T-helper 2 cell treated with Interferon-gamma antibody and Interleukin-4, amounts not matched to agents 5 μg/mL and 100 μg/mL, for 36 hours (primary cell): ENCODE measurements around the gene INPP4A.

Source experiments
- DNase-seq: peaks from one replicate; pipeline ENCODE4 v3.0.0; 2021; ENCODE audit warnings: low spot score
- H3K27ac Mint-ChIP-seq: one replicate; pipeline ENCODE4 v1.8.0; 2021; ENCODE audit warnings: mild to moderate bottlenecking, mixed read lengths
- H3K27me3 Mint-ChIP-seq: one replicate; pipeline ENCODE4 v1.8.0; 2021; ENCODE audit warnings: low read depth, mixed read lengths
- H3K36me3 Mint-ChIP-seq: one replicate; pipeline ENCODE4 v1.8.0; 2021; ENCODE audit warnings: low read depth, mixed read lengths
- H3K4me1 Mint-ChIP-seq: one replicate; pipeline ENCODE4 v1.8.0; 2021; ENCODE audit warnings: low read depth, mixed read lengths
- H3K4me3 Mint-ChIP-seq: one replicate; pipeline ENCODE4 v1.8.0; 2022; ENCODE audit warnings: mild to moderate bottlenecking, moderate library complexity, mixed read lengths
- H3K9me3 Mint-ChIP-seq: one replicate; pipeline ENCODE4 v1.8.0; 2021; ENCODE audit warnings: mixed read lengths

Gene INPP4A

GRCh38 chr2:98445683-98446581 is 1.3 kb downstream of the INPP4A start:
- H3K27ac Mint-ChIP-seq = peak overlapping the region; percentile 85
- DNase-seq = peak; percentile 54
- peaks cover 4% of the 10 kb centered on the region for H3K9me3 Mint-ChIP-seq
- H3K4me3 Mint-ChIP-seq = peak overlapping the region; percentile 92
- no peaks in the 10 kb centered on the region for H3K27me3 Mint-ChIP-seq
- H3K4me1 Mint-ChIP-seq = peaks cover 47% of the 10 kb centered on the region
- H3K36me3 Mint-ChIP-seq = peaks cover 21% of the 10 kb centered on the region

DNA sequence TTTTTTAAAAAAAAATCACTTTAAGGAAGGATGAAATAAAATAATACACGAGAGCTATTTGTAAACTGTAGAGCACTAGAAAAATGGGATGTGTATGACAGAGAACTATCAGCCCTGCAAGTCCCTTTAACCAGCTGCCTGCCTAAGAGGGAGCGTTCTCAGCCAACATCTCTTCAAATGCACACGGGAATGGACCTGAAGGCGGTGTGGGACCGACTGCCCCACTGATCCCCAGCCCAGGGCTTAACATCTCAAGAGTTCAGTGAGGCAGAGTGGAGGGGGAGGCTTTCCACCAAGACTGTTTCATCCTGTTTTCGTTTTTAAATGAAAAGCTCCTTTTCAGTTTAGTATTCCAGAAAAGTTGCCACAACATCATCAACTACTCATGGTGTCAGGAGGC is 2.2 kb downstream of the INPP4A start:
- H3K27ac Mint-ChIP-seq = peak overlapping the region; percentile 46
- DNase-seq = no peak
- no peaks in the 10 kb centered on the region for H3K9me3 Mint-ChIP-seq
- H3K4me1 Mint-ChIP-seq = peaks cover 54% of the 10 kb centered on the region
- peaks cover 21% of the 10 kb centered on the region for H3K36me3 Mint-ChIP-seq
- H3K27me3 Mint-ChIP-seq = no peaks in the 10 kb centered on the region
- H3K4me3 Mint-ChIP-seq = peak overlapping the region; percentile 92

DNA sequence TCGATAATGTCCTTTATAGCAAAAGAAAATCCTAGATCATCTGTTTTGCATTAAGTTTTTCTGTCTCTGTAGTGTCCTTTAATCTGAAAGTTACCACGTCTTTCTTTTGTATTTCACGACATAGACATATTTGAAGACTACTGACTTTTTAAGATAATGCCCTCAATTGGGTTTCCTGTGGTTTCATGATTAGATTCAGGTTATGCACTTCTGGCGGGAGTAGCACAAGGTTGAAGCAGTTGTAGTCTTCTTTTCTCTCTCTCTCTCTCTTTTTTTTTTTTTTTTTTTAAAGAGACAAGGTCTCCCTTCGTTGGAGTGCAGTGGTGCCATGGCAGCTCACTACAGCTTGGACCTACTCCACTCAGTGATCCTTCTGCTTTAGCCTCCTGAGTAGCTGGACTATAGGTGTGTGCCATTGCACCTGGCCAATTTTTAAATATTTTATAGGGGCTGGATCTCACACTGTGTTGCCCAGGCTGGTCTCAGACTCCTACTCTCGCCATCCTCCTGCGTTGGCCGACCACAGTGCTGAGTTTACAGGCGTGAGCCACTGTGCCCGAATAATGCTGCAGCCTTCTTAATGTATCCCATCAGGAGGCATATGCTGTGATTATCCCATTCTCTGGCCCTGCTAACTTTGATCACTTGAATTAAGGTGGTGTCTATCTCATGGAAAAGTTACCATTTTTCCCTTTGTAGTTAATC is 3.9 kb downstream of the INPP4A start:
- peaks cover 68% of the 10 kb centered on the region for H3K4me1 Mint-ChIP-seq
- H3K4me3 Mint-ChIP-seq = peak overlapping the region; percentile 92
- peak overlapping the region; percentile 88 for H3K27ac Mint-ChIP-seq
- no peak for DNase-seq
- peaks cover 29% of the 10 kb centered on the region for H3K36me3 Mint-ChIP-seq
- no peaks in the 10 kb centered on the region for H3K27me3 Mint-ChIP-seq
- no peaks in the 10 kb centered on the region for H3K9me3 Mint-ChIP-seq

DNA sequence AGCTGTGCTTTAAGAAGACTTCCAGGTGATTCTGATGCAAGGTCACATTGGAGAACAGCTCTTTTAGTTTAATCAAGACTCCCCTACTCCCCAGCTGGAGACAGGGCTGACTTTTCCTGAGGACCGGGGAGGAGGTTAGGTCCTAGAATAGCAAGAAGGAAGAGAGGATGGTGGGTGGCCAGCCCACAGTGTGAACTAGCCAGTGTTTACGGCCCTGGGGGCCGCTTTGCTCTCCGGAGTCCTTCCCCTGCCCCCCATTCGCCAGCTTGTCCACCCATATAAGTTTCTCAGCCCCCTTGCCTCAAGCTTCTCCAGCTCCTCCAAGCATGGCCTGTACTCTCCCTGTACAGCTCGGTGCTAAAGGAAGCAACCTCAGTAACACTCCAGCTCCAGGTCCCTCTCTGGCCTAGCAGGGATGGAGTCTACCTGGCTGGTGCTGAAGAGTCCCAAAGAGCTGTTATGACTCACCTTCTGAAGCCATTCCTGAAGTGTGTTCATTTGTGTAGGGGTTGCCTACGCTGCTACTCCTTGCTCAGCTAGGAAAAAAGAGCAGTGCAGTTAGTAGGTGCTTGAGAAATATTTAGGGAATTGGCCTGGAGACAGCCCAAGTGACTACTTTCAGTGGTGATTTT is 7.9 kb downstream of the INPP4A start:
- peaks cover 86% of the 10 kb centered on the region for H3K4me1 Mint-ChIP-seq
- H3K27ac Mint-ChIP-seq = peak overlapping the region; percentile 68
- H3K36me3 Mint-ChIP-seq = peaks cover 35% of the 10 kb centered on the region
- no peaks in the 10 kb centered on the region for H3K9me3 Mint-ChIP-seq
- H3K4me3 Mint-ChIP-seq = no peak overlapping the region
- H3K27me3 Mint-ChIP-seq = no peaks in the 10 kb centered on the region
- DNase-seq = no peak

DNA sequence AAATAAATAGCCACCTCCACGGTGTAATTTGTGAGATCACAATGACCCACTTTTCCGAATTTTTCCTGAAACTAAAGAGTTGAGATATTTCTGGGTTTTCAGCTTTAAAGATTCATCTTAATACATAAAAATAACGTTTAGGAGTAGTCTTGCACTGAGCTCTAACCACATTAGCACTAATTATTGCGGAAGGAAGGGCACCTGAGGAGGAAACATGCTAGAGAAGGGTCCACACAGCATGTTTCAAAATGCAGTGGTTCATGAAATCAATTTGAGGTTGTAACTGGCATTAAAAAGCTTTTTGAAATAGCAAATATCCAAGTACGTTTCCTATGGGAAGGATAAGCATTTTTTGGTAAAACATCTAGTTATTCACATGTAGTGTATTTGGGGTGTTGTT is 8.4 kb downstream of the INPP4A start:
- Mint-ChIP-seq H3K27me3 (no peaks in the 10 kb centered on the region), H3K4me3 (peak overlapping the region; percentile 44)

GRCh38 chr2:98453531-98453930 is 8.9 kb downstream of the INPP4A start:
- H3K4me1 Mint-ChIP-seq = peaks cover 88% of the 10 kb centered on the region
- DNase-seq = no peak
- no peaks in the 10 kb centered on the region for H3K27me3 Mint-ChIP-seq
- H3K27ac Mint-ChIP-seq = peak overlapping the region; percentile 45
- peaks cover 38% of the 10 kb centered on the region for H3K36me3 Mint-ChIP-seq
- H3K4me3 Mint-ChIP-seq = peak overlapping the region; percentile 44
- H3K9me3 Mint-ChIP-seq = no peaks in the 10 kb centered on the region

More for the DNA sequence above, 8.4 kb downstream of the INPP4A start:
- DNase-seq = no peak
- Mint-ChIP-seq H3K9me3 (no peaks in the 10 kb centered on the region), H3K27ac (peak overlapping the region; percentile 7), H3K4me1 (peaks cover 87% of the 10 kb centered on the region), H3K36me3 (peaks cover 35% of the 10 kb centered on the region)

GRCh38 chr2:98454073-98454472 is 9.4 kb downstream of the INPP4A start:
- H3K27ac Mint-ChIP-seq = peak overlapping the region; percentile 97

DNA sequence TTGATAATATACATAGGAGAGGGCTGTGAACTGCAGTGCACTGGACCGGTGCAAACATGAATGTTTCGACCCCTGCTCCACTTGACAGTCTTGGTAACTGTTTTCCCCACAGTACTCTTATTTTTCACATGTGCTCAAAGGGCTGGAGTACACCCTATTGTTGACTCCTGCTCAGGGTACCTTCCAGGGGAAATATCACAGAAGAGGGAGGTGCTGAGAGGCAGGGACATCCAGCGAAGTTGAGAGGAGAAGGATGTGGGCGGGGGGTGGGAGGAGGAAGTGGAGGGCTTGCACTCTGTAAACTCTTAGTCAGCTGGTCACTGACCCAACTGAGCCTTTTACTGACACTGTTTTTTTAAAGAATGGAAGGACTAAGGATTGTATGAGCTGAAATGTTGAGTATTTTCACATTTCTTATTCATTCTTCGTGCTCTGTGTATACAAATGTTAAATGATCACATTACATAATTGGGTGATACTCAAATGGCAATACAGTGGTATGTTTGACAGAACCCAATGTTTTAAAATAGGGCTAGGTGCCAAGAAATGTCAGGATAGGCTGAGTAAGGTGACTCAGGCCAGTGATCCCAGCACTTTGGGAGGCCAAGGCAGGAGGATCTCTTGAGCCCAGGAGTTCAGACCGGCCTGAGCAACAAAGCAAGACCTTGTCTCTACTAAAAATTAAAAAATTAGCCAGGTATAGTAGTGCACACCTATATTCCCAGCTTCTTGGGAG is 10.0 kb downstream of the INPP4A start:
- peak overlapping the region; percentile 78 for H3K4me3 Mint-ChIP-seq
- peak overlapping the region; percentile 97 for H3K27ac Mint-ChIP-seq
- H3K9me3 Mint-ChIP-seq = no peaks in the 10 kb centered on the region
- H3K27me3 Mint-ChIP-seq = no peaks in the 10 kb centered on the region
- H3K36me3 Mint-ChIP-seq = peaks cover 37% of the 10 kb centered on the region
- H3K4me1 Mint-ChIP-seq = peaks cover 89% of the 10 kb centered on the region
- DNase-seq = no peak

More at GRCh38 chr2:98454073-98454472, 9.4 kb downstream of the INPP4A start:
- peaks cover 88% of the 10 kb centered on the region for H3K4me1 Mint-ChIP-seq
- H3K36me3 Mint-ChIP-seq = peaks cover 34% of the 10 kb centered on the region
- no peaks in the 10 kb centered on the region for H3K9me3 Mint-ChIP-seq
- no peaks in the 10 kb centered on the region for H3K27me3 Mint-ChIP-seq
- no peak for DNase-seq
- H3K4me3 Mint-ChIP-seq = peak overlapping the region; percentile 78

GRCh38 chr2:98455494-98455976 is 10.9 kb downstream of the INPP4A start:
- Mint-ChIP-seq H3K9me3 (no peaks in the 10 kb centered on the region), H3K4me1 (peaks cover 90% of the 10 kb centered on the region), H3K4me3 (peak overlapping the region; percentile 78), H3K36me3 (peaks cover 41% of the 10 kb centered on the region), H3K27ac (peak overlapping the region; percentile 97), H3K27me3 (no peaks in the 10 kb centered on the region)
- DNase-seq = peak; percentile 45

GRCh38 chr2:98457045-98457696 is 12.5 kb downstream of the INPP4A start:
- peak overlapping the region; percentile 46 for H3K4me3 Mint-ChIP-seq
- peak overlapping the region; percentile 68 for H3K27ac Mint-ChIP-seq
- DNase-seq = no peak
- H3K27me3 Mint-ChIP-seq = no peaks in the 10 kb centered on the region
- peaks cover 93% of the 10 kb centered on the region for H3K4me1 Mint-ChIP-seq
- peaks cover 43% of the 10 kb centered on the region for H3K36me3 Mint-ChIP-seq
- no peaks in the 10 kb centered on the region for H3K9me3 Mint-ChIP-seq

DNA sequence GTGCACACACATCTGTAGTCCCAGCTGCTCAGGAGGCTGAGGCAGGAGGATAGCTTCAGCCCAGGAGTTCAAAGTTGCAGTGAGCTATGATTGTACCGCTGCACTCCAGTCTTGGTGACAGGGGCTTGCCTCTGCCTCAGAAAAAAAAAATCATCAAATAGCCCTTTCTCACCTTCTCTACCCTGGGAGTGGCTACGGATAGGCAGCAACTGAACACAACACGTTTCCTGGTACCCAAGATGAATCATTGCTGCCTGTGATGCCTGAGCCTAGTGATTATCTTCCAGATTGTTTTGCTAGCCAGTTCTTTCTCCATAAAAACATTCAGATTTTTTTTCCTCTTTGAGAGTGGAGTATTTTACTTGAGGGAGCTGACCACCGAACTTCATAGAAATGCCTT is 13.5 kb downstream of the INPP4A start:
- Mint-ChIP-seq H3K9me3 (no peaks in the 10 kb centered on the region), H3K27ac (peak overlapping the region; percentile 83), H3K36me3 (peaks cover 42% of the 10 kb centered on the region), H3K27me3 (no peaks in the 10 kb centered on the region), H3K4me3 (peak overlapping the region; percentile 63), H3K4me1 (peaks cover 88% of the 10 kb centered on the region)
- peak; percentile 39 for DNase-seq

DNA sequence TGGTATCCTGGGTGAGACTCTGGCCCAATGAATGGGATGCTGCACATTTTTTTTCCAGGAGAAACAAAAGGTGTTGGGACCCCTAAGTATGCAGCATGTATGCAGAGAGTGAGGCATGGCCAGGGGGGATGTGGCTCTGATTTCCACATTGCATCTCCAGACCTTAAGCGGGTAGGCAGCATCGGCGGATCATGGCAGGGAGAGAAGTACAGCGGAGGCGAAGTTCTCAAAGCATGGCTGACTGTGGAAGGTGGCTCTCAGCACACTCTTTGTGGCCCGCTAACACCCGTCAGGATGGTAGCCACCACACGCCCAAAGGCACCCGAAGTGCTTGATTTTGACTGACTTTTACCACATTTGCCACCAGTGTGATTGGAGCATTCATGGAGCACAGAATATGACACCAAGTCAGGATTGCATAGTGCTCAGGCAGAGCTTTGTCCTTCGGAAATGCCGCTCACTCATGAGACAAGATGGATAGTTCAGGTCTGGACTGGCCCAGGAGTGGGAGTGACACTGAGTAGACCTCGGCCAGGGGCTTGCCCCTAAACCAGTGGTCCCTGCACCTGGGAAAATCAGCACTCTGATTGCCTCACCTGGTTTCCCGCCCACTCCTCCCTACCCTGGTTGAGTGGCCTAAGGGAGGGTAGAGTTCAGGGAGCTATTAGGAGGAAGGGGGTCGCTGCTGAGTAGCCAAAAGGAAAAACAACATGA is 14.2 kb downstream of the INPP4A start:
- Mint-ChIP-seq H3K36me3 (peaks cover 41% of the 10 kb centered on the region), H3K9me3 (no peaks in the 10 kb centered on the region), H3K27ac (peak overlapping the region; percentile 99), H3K27me3 (no peaks in the 10 kb centered on the region), H3K4me3 (peak overlapping the region; percentile 79), H3K4me1 (peaks cover 87% of the 10 kb centered on the region)
- no peak for DNase-seq
